ENCODE results near the gene MAP7D2.

DNA sequence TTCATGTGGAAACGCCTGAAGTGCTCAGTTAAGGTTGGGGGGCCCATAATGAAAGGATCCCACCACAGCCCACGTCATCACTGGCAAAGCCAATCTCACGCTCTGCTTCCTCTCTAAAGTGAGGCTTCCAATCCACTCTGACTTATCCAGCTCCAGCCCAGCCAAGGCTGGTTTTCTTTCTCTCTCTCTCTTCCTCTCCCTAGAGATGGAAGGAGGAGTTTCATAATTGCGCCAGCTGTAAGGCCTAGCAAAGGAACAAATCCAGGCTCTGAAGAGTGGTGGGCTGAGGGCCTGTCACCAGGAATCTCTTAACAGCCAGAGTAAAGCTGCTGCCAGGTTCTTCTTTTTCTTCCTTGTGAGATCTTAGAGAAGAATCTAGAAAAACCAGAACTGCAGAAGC, 105.1 kb downstream of the MAP7D2 start:
- TF ChIP-seq ZNF274 (IDR thresholded peaks at IDR 0.05; ENCODE audit: low read depth, low read length) (no peak), YY1 (IDR thresholded peaks at IDR 0.05; ENCODE audit: insufficient read depth, insufficient read length) (no peak), SUZ12 (IDR thresholded peaks at IDR 0.05; ENCODE audit: extremely low read depth, insufficient read depth, insufficient read length) (no peak)
